HG03558 (cell line): Measurements from ENCODE around the gene TDP1.

Source experiments
- ATAC-seq: cut with Tn5 transposase; IDR thresholded peaks from one replicate; pipeline ENCODE4 v1.9.1; 2021; ENCODE audit warnings: moderate number of reproducible peaks; ENCODE audit not compliant: unreplicated experiment; ENCODE audit errors: extremely low read depth

The TDP1 gene

GRCh38 chr14:89955745-89956660 lies at the start of gene TDP1:
Gene TDP1, plus strand, starts transcription at chr14:89955927. Its CDS starts 7,188 bp downstream, at chr14:89963115.
- peak; percentile 38 for ATAC-seq

DNA sequence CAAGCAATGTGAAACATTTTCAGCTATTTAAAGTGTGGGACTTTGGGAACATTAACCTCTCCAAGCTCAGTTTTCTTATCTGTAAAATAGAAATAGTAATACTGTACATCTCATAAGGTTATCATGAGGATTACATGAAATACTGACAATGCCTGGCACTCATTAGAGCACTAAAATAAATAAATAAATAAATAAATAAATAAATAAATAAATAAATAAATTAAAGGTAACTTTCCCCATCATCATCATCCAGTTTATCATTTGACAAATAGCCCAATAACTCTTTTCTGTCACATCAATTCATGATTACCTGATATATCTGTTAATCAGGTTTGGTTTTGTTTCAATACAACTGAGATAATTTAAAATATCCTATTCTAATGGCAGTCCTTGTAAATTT lies 49.7 kb upstream of the TDP1 start:
- no peak for ATAC-seq

GRCh38 chr14:89907655-89908054 lies 48.1 kb upstream of the TDP1 start:
- no peak for ATAC-seq

- ATAC-seq, result no peak
Measured at GRCh38 chr14:89908712-89909450, 46.8 kb upstream of the TDP1 start.

GRCh38 chr14:89909586-89909985 lies 46.1 kb upstream of the TDP1 start:
- no peak for ATAC-seq

DNA sequence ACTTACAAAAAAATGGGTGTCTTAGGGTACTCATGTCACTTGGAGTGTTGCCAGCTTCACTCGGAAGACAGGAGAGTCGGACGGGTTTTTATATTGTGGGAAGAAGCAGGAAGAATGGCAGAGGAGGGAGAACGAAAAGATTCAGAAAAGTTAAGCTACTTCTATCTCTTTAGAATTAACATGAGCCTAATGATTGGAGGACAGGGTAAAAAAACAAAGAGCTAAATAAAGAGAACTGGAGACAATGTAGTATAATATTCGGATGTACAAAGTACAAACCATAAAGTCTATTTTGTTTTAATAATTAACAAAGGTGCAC lies 45.1 kb upstream of the TDP1 start:
- no peak for ATAC-seq

GRCh38 chr14:89911010-89911919 lies 44.5 kb upstream of the TDP1 start:
- ATAC-seq, result no peak

DNA sequence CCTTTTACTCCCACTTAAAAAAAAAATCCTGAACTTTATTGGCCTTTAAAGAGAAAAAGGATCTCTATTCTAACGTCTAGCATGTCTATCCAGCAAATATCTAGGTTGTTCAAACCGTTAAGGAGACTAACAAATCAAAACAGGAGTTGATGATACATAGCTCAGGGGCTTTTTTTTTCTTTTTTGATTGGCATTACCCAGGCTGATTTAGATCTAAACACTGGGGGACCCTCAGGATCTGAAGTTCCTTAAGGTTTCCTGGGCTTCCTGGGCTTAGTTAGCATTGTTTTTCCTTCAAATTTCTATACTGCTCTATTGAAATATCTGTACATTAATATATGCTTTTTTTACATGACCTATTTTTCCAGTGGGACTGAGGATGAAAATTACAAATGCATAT lies 43.5 kb upstream of the TDP1 start:
- ATAC-seq, result no peak

- ATAC-seq, result no peak
Measured at GRCh38 chr14:89912667-89913211, 43.0 kb upstream of the TDP1 start.

DNA sequence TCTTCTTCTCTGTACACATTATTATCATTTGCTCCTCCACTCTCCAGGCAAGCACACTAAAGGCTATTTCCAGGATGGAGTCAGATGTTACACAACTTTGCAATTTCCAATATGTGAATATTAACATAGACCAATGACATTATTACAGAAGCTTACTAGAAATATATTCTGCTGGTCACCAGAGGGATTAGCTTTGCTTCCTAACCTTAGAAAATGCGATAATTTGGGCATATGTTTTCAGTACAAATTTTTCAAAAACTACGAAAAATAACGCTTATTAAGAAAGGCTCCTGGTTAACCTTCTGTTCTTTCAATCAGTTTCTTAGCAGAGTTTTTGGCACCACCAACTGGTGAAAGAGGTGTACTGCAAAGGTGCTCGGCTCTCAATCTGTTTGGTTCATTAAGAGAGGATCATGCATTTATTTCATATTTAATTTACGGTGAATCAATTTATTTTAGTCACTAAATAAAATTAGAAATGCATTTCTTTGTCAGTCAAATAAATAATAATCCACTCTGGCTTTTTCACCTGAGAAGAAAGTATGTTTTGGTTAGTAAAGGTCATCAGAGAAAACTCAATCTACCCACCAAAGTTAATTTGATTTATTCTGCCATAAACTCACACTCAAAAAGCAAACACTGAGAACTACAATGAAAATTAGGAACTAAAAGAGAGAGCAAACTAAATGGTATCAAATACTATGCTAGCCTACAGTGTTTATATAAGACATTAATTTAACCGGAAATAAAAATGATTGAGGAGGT lies 40.4 kb upstream of the TDP1 start:
- ATAC-seq, result no peak

DNA sequence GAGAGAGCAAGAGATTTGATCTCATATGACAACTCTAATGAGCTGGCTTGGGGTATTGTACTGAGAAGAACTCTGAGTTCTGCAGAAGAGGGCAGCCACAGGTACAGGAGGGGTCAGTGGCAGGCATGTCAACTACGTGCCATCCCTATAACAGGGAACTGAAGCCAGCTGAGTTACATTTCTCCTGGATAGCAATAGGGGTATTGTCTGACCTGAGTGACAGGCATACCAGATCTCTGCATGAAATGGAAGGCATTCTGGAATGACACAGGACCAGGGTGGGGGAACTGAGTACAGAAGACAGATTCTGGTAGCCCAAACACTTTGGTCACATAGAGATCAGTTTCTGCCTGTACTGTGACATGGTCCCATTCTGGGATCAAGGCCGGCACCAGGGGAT lies 37.0 kb upstream of the TDP1 start:
- ATAC-seq, result no peak

DNA sequence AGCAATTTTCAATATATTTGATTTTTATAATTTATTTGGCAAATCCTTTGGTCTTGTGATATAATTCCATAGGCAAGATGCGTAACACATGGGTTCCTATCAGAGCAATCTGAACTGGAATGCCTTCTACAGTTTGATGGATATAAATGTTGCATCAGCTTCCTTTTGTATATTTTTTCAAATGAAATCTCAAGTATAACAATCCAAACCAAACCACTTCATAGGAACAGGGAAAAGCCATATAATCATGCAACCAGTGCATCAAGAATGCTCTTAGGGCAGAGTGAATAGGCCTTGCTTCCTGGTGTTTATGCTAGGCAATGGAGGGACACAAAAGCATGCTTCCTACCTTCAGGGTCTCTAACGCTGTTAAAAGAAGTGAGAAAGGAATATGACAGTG lies 35.7 kb upstream of the TDP1 start:
- ATAC-seq, result no peak

DNA sequence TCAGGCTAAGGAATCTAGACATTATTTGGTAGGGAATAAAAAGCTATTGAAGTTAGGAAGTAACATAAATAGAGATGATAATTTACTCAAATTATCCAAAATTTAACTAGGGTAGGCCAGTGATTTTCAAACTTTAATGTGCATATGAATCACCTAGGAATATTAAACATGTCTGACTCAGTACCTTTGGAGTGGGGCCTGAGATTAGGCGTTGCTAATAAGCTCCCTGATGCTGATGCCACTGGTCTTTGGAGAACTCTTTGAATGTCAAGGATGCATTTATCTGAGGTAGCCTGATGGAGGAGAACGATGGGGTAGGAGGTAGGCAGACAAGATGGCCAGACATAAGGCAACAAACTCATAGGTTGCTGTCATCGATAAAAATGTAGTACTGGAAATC lies 34.4 kb upstream of the TDP1 start:
- ATAC-seq, result no peak

DNA sequence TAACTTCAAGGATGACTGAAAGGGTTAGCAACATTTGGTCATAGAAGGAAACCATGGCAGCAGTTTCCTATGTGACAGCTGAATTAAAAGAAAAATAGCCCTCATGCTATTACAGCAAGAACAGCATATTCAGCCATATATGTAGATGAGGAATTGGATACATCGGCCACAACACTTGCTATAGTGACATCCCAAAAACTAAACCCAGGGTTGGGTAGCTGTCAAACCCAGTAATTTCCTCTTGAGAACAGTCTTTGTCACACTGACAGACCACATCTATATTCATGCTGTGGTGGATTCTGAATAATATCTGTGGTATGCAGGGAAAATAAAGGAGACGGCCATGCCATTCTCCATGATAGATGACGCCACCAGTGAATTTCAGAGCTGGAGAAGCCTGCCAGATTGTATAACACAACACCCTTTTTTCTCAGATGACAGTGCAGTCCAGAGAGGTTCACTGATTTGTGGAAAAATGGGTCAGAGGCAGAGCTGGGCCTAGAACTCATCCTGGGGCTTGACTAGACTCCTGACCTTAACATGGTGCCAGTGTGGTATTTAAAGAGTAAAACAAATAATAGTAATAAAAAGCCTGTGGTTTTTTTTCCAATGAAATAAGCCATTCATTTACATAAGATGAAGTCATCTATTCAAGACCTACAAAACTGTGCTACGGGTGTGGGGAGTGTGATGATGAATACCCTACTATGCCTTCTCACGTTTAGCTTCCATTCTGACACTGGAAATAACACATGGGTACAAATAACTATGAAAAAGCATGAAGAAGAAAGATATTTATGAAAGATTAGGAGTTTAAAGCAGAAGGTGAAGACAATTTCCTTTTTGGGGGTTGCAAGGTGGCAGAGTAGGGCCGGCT lies 33.5 kb upstream of the TDP1 start:
- no peak for ATAC-seq

DNA sequence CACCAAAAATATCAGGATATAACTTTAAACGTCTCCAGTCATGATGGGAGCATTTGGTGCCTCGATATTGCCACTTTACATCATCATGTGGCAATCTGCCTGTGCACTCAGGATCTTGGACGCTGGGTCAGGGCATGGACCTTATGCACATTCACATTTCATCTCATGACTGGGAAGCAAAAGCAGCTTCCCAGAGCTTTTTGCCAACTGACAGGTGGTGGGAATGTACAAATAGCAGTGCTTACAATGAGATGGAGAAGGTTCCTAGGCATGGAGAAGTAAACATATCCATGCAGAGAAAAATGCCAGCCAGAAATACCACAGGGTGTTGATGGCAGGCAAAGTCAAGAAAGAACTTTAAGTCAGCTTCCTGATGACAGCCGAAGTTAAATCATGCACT lies 31.5 kb upstream of the TDP1 start:
- ATAC-seq, result no peak

GRCh38 chr14:89926694-89927093 lies 29.0 kb upstream of the TDP1 start:
- ATAC-seq, result no peak

GRCh38 chr14:89927186-89927865 lies 28.4 kb upstream of the TDP1 start:
- ATAC-seq, result no peak

- no peak for ATAC-seq
Measured at GRCh38 chr14:89933002-89933401, 22.7 kb upstream of the TDP1 start.
